Activated CD4-positive, alpha-beta T cell treated with anti-CD3 and anti-CD28 coated beads, Interleukin-2, amount 10 ng/mL, durations not matched to agents 24 days and 14 days (primary cell): ENCODE measurements around the gene CMA1. TPM values are rescaled to one million over a fixed set of nuclear protein-coding genes. Genes with fewer than 3 reads are reported as not detected.
"Not testable (repeated sequence)": the region's sequence is repeated elsewhere in the genome, so short reads cannot be mapped to it uniquely, and the experiment has no call there.

Experiments
- DNase-seq: peaks from one replicate; pipeline ENCODE4 v3.0.0; 2022
- H3K27ac Mint-ChIP-seq: one replicate; pipeline ENCODE4 v1.8.0; 2022; ENCODE audit warnings: mild to moderate bottlenecking, mixed read lengths
- H3K27me3 Mint-ChIP-seq: one replicate; pipeline ENCODE4 v1.8.0; 2022; ENCODE audit warnings: mixed read lengths
- H3K36me3 Mint-ChIP-seq: one replicate; pipeline ENCODE4 v1.8.0; 2022; ENCODE audit warnings: low read depth, mild to moderate bottlenecking, mixed read lengths
- H3K4me1 Mint-ChIP-seq: one replicate; pipeline ENCODE4 v1.8.0; 2021; ENCODE audit warnings: mixed read lengths
- H3K4me3 Mint-ChIP-seq: one replicate; pipeline ENCODE4 v1.8.0; 2022; ENCODE audit warnings: mild to moderate bottlenecking, moderate library complexity, mixed read lengths
- H3K9me3 Mint-ChIP-seq: one replicate; pipeline ENCODE4 v1.8.0; 2021; ENCODE audit warnings: mixed read lengths
- intact Hi-C: fragments of 100-400 bp; cut with micrococcal nuclease; formaldehyde crosslinking; loops from one replicate; pipeline ENCODE4 v1.15.1; 2023
- total RNA-seq: library from RNA; stranded (reverse); gene quantifications from 2 replicates; pipeline ENCODE4 v1.2.3, GENCODE V29; 2022

Gene CMA1
- total RNA-seq, 1 donor from 2014 or later: not detected

GRCh38 chr14:24483604-24484252, 24.3 kb downstream of the CMA1 start:
- peak overlapping the region; percentile 23 for H3K27ac Mint-ChIP-seq
- H3K4me1 Mint-ChIP-seq: peaks cover 19% of the 10 kb centered on the region
- H3K36me3 Mint-ChIP-seq: peaks cover 1% of the 10 kb centered on the region
- peaks cover 2% of the 10 kb centered on the region for H3K9me3 Mint-ChIP-seq
- intact Hi-C loops: loop anchor here (5.0 kb wide), 3 partner anchors 149 to 669 kb away; partner anchors contain the start of gene GZMB
- no peaks in the 10 kb centered on the region for H3K27me3 Mint-ChIP-seq
- H3K4me3 Mint-ChIP-seq: no peak overlapping the region
- DNase-seq: peak; percentile 66

GRCh38 chr14:24482699-24483303, 25.3 kb downstream of the CMA1 start:
- not testable (repeated sequence) for H3K27ac Mint-ChIP-seq
- H3K4me1 Mint-ChIP-seq: peaks cover 19% of the 10 kb centered on the region
- intact Hi-C loops: loop anchor here (5.0 kb wide), 3 partner anchors 150 to 670 kb away; partner anchors contain the start of gene GZMB

DNA sequence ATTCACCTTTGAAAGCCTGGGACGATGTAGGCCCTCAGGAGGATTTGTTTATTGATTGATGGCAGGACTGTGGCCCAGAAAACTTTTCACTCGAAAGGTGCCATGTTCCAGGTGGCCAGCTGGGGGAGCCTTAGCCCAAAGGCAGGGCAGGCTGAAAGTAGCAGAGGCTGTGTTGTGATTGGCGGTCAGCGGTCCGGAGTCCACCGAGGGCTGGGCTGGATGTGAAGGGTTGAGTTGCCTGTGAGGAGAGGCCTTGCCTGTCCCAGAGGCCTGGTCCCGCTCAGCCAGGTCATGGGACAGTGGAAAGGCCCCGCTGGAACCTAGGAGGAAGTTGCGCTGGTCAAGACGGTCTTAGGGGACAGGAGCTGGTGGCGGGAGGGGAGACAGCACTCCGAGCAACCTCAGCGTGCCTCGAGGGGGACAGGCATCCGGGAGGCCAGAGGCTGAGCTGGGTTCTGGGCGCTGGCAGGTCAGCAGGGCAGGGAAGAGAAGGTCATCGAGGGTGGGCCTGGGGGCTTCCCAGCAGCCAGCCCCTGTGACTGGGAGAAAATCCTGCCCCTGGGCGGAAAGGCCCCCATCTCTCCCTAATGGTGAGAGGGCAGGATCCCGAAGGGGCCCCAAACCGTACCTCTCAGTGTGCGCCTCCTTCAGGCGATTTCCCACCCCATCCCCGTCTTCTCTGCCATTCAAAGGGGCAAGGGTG, 26.3 kb downstream of the CMA1 start:
- intact Hi-C loops: loop anchor here (5.0 kb wide), 3 partner anchors 151 to 671 kb away; partner anchors contain the start of gene GZMB
- H3K27ac Mint-ChIP-seq: peak overlapping the region; percentile 56
- peaks cover 2% of the 10 kb centered on the region for H3K36me3 Mint-ChIP-seq
- no peaks in the 10 kb centered on the region for H3K27me3 Mint-ChIP-seq
- H3K4me1 Mint-ChIP-seq: peaks cover 19% of the 10 kb centered on the region
- peaks cover 6% of the 10 kb centered on the region for H3K9me3 Mint-ChIP-seq
- DNase-seq: peak; percentile 83
- H3K4me3 Mint-ChIP-seq: peak overlapping the region; percentile 39

More at GRCh38 chr14:24482699-24483303, 25.3 kb downstream of the CMA1 start:
- DNase-seq, H3K27me3 Mint-ChIP-seq, H3K9me3 Mint-ChIP-seq, H3K4me3 Mint-ChIP-seq, H3K36me3 Mint-ChIP-seq: not testable (repeated sequence)

GRCh38 chr14:24479999-24480398, 28.1 kb downstream of the CMA1 start:
- H3K4me3 Mint-ChIP-seq, H3K36me3 Mint-ChIP-seq, H3K9me3 Mint-ChIP-seq, DNase-seq, H3K27ac Mint-ChIP-seq, H3K27me3 Mint-ChIP-seq: not testable (repeated sequence)
- intact Hi-C loops: loop anchor here (5.0 kb wide), 3 partner anchors 152 to 672 kb away; partner anchors contain the start of gene GZMB
- peaks cover 19% of the 10 kb centered on the region for H3K4me1 Mint-ChIP-seq

GRCh38 chr14:24475261-24475660, 32.8 kb downstream of the CMA1 start:
- intact Hi-C loops: no loop called here
- peaks cover 13% of the 10 kb centered on the region for H3K9me3 Mint-ChIP-seq
- H3K27ac Mint-ChIP-seq: no peak overlapping the region
- H3K4me1 Mint-ChIP-seq: no peaks in the 10 kb centered on the region
- no peak overlapping the region for H3K4me3 Mint-ChIP-seq
- H3K36me3 Mint-ChIP-seq: peaks cover 2% of the 10 kb centered on the region
- H3K27me3 Mint-ChIP-seq: no peaks in the 10 kb centered on the region
- DNase-seq: no peak

DNA sequence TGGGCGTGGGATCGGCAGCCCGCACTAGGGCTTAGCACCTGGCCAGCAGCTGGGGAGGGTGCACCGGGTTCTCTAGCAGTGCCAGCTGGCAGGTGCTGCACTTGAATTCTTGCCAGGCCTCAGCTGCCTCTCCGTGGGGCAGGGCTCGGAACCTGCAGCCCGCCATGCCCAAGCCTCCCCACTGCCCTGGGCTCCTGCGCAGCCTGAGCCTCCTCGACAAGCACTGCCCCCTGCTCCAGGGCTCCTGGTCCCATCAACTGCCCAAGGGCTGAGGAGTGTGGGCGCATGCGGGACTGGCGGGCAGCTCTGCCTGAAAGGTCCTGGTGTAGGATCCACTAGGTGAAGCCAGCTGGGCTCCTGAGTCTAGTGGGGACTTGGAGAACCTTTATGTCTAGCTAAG, 34.9 kb downstream of the CMA1 start:
- Mint-ChIP-seq H3K9me3 (peaks cover 7% of the 10 kb centered on the region), H3K4me1 (no peaks in the 10 kb centered on the region), H3K27ac (no peak overlapping the region), H3K36me3 (no peaks in the 10 kb centered on the region), H3K4me3 (no peak overlapping the region), H3K27me3 (peaks cover 2% of the 10 kb centered on the region)
- no peak for DNase-seq
- intact Hi-C loops: no loop called here

GRCh38 chr14:24470450-24470849, 37.6 kb downstream of the CMA1 start:
- H3K4me1 Mint-ChIP-seq, H3K4me3 Mint-ChIP-seq, intact Hi-C loops, H3K36me3 Mint-ChIP-seq, H3K27me3 Mint-ChIP-seq, DNase-seq, H3K27ac Mint-ChIP-seq: not testable (repeated sequence)
- H3K9me3 Mint-ChIP-seq: peaks cover 15% of the 10 kb centered on the region

DNA sequence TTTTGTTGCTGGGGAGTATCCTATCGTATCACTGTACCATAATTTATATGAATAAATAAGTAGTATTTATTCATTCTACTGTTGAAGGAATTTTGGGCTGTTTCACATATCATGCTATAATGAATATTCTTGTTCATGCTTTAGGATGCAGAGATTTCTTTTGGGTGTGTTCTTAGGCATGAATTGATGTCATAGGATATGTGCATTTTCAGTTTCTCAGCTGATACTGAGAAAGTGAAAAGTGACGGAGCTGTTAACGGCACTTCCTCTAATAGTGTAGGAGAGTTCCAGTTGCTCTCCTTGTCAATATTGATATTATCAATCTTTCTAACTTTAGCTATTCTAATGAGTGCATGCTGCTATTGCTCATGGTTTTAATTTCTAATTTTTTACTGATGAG, 42.3 kb downstream of the CMA1 start:
- intact Hi-C loops: no loop called here
- Mint-ChIP-seq H3K4me1 (peaks cover 3% of the 10 kb centered on the region), H3K27ac (no peak overlapping the region), H3K36me3 (peaks cover 2% of the 10 kb centered on the region), H3K4me3 (no peak overlapping the region), H3K27me3 (peaks cover 2% of the 10 kb centered on the region), H3K9me3 (peaks cover 10% of the 10 kb centered on the region)
- no peak for DNase-seq

DNA sequence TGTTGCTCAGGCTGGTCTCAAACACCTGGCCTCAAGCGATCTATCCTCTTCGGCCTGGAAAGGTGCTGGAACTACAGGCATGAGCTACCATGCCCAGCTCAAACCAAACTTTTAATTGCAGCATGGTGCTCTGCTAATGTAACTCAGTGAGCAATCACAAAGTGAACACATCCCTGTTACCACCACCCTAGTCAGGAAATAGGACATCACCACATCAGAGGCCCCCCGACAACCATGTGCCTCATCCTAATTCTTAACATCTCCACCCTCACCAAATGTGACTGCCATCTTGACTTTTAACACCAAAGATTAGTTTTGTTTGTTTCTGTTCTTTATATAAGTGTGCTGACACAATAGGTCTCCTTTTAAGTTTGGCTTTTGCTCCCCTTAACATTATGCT, 42.7 kb downstream of the CMA1 start:
- H3K36me3 Mint-ChIP-seq: peaks cover 2% of the 10 kb centered on the region
- DNase-seq: no peak
- H3K4me3 Mint-ChIP-seq: no peak overlapping the region
- intact Hi-C loops: no loop called here
- H3K27me3 Mint-ChIP-seq: peaks cover 2% of the 10 kb centered on the region
- peaks cover 12% of the 10 kb centered on the region for H3K9me3 Mint-ChIP-seq
- H3K27ac Mint-ChIP-seq: no peak overlapping the region
- peaks cover 3% of the 10 kb centered on the region for H3K4me1 Mint-ChIP-seq

- Mint-ChIP-seq H3K4me1 (peaks cover 3% of the 10 kb centered on the region), H3K4me3 (no peak overlapping the region), H3K27me3 (peaks cover 2% of the 10 kb centered on the region), H3K9me3 (peaks cover 13% of the 10 kb centered on the region), H3K36me3 (peaks cover 2% of the 10 kb centered on the region), H3K27ac (no peak overlapping the region)
- intact Hi-C loops: no loop called here
- no peak for DNase-seq
Measured at GRCh38 chr14:24463884-24464785, 43.9 kb downstream of the CMA1 start.

DNA sequence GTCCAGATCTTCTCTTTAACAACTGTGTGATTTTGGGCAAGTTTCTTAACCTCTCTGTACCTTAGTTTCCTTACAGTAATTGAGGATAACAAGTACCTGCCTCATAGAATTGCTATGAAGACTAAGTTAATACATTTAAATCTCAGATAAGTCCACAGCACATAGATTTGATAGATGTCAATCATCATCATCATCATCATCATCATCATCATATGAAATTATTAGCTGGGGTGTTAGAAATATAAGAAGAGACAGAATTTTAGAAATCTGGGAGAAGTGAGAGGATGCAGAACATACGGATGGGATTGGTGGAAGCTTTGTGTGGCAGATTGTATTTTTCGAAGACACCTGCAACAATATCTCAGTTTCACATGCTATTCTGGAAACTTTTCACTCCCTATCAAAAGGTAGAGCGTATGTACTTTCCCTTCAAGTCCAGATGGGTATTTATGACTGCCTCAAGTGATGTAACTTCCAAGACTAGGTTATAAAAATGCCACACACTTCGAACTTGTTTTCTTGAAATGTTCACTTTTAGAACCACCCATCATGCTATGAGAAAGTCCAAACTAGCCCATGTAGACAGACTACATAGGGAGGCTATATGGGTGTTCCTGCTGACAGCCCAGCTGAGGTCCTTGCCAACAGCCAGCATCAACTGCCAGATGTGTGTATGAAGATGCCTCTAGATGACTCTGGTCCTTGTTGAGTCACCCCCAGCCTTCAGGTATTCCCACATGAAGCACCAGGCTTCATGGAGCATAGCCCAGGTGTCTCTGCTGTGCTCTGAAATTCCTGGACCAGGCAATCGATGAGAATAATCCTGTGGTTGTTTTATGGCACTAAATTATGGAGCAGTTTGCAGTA, 44.8 kb downstream of the CMA1 start:
- Mint-ChIP-seq H3K9me3 (peaks cover 13% of the 10 kb centered on the region), H3K27ac (no peak overlapping the region), H3K4me1 (peaks cover 3% of the 10 kb centered on the region), H3K4me3 (no peak overlapping the region), H3K36me3 (peaks cover 2% of the 10 kb centered on the region), H3K27me3 (no peaks in the 10 kb centered on the region)
- intact Hi-C loops: no loop called here
- no peak for DNase-seq

GRCh38 chr14:24461336-24461735, 46.7 kb downstream of the CMA1 start:
- Mint-ChIP-seq H3K4me1 (peaks cover 3% of the 10 kb centered on the region), H3K27me3 (no peaks in the 10 kb centered on the region), H3K27ac (no peak overlapping the region), H3K36me3 (peaks cover 2% of the 10 kb centered on the region), H3K9me3 (peaks cover 7% of the 10 kb centered on the region), H3K4me3 (no peak overlapping the region)
- DNase-seq: no peak
- intact Hi-C loops: no loop called here

- no peak overlapping the region for H3K27ac Mint-ChIP-seq
Measured at GRCh38 chr14:24459331-24459730, 48.7 kb downstream of the CMA1 start.

More at GRCh38 chr14:24459331-24459730, 48.7 kb downstream of the CMA1 start:
- intact Hi-C loops: no loop called here
- no peak overlapping the region for H3K4me3 Mint-ChIP-seq
- no peak for DNase-seq
- H3K4me1 Mint-ChIP-seq: no peaks in the 10 kb centered on the region
- H3K27me3 Mint-ChIP-seq: no peaks in the 10 kb centered on the region
- peaks cover 8% of the 10 kb centered on the region for H3K9me3 Mint-ChIP-seq
- no peaks in the 10 kb centered on the region for H3K36me3 Mint-ChIP-seq
